RWPE2 (cell line): ENCODE data around the gene MIER2.

Experiments
- ATAC-seq: fragments of 200-7000 bp; cut with Tn5 transposase; 3 replicates; pipeline ENCODE4 v1.9.1; 2021; ENCODE audit warnings: low read depth
- DNase-seq: peaks from one replicate; pipeline ENCODE4 v3.0.0-alpha.2; 2020; ENCODE audit warnings: low spot score
- H3K27ac ChIP-seq: fragments of 450-650 bp; 2 replicates; pipeline ENCODE4 v1.5.1; 2017; ENCODE audit warnings: mild to moderate bottlenecking; ENCODE audit not compliant: poor library complexity, severe bottlenecking
- H3K27me3 ChIP-seq: fragments of 250-450 bp; sonication (Bioruptor Pico); 2 replicates; pipeline ENCODE4 v1.5.1; 2021; ENCODE audit warnings: mild to moderate bottlenecking, moderate library complexity; ENCODE audit not compliant: insufficient read depth, poor library complexity, severe bottlenecking
- H3K36me3 ChIP-seq: fragments of 250-450 bp; sonication (Bioruptor Pico); 2 replicates; pipeline ENCODE4 v1.5.1; 2020; ENCODE audit warnings: low read depth, mild to moderate bottlenecking, moderate library complexity
- H3K4me1 ChIP-seq: fragments of 250-450 bp; sonication (Bioruptor Pico); 2 replicates; pipeline ENCODE4 v1.5.1; 2021; ENCODE audit warnings: mild to moderate bottlenecking, moderate library complexity; ENCODE audit not compliant: insufficient read depth, poor library complexity, severe bottlenecking
- H3K4me3 ChIP-seq: fragments of 250-450 bp; sonication (Bioruptor Pico); 2 replicates; pipeline ENCODE4 v1.5.1; 2021; ENCODE audit warnings: mild to moderate bottlenecking, moderate library complexity; ENCODE audit not compliant: severe bottlenecking
- H3K9me3 ChIP-seq: fragments of 250-450 bp; sonication (Bioruptor Pico); 2 replicates; pipeline ENCODE4 v1.5.1; 2021; ENCODE audit warnings: mild to moderate bottlenecking, moderate library complexity; ENCODE audit not compliant: severe bottlenecking
- CTCF ChIP-seq: fragments of 450-650 bp; IDR thresholded peaks from one replicate; pipeline ENCODE4 v1.5.1; 2017; ENCODE audit warnings: mild to moderate bottlenecking, moderate library complexity; ENCODE audit not compliant: poor library complexity, severe bottlenecking

Gene MIER2

GRCh38 chr19:291006-291521, 53.5 kb downstream of the MIER2 start, which contains the start of gene PLPP2:
Gene PLPP2 (minus strand): TSS chr19:291403. CDS start chr19:291336, 67 bp downstream.
- no peak for ATAC-seq
- Histone ChIP-seq H3K27ac (peak within 1 kb of the TSS; percentile 74), H3K4me3 (peak within 1 kb of the TSS; percentile 51), H3K27me3 (peaks cover 19% of the 10 kb centered on the region), H3K36me3 (peaks cover 4% of the 10 kb centered on the region; the same call in 1 of the 2 replicates), H3K9me3 (no peaks in the 10 kb centered on the region), H3K4me1 (peaks cover 3% of the 10 kb centered on the region)
- TF ChIP-seq CTCF = no peak
- DNase-seq = peak; percentile 55

- no peak for TF ChIP-seq CTCF
- Histone ChIP-seq H3K36me3 (peaks cover 4% of the 10 kb centered on the region; the same call in 1 of the 2 replicates), H3K27ac (peak overlapping the region; percentile 74), H3K4me3 (peak overlapping the region; percentile 51), H3K4me1 (peaks cover 3% of the 10 kb centered on the region), H3K9me3 (no peaks in the 10 kb centered on the region), H3K27me3 (peaks cover 19% of the 10 kb centered on the region)
- ATAC-seq (peak; percentile 39), DNase-seq (peak; percentile 74)
Observed at GRCh38 chr19:290372-291005, 54.1 kb downstream of the MIER2 start.

GRCh38 chr19:289651-290371, 54.8 kb downstream of the MIER2 start:
- Histone ChIP-seq H3K27ac (peak overlapping the region; percentile 74), H3K27me3 (peaks cover 15% of the 10 kb centered on the region), H3K4me1 (peaks cover 3% of the 10 kb centered on the region), H3K9me3 (no peaks in the 10 kb centered on the region), H3K36me3 (peaks cover 4% of the 10 kb centered on the region; the same call in 1 of the 2 replicates), H3K4me3 (peak overlapping the region; percentile 51)
- TF ChIP-seq CTCF = no peak
- peak; percentile 70 for ATAC-seq
- peak; percentile 77 for DNase-seq

- no peak for TF ChIP-seq CTCF
- Histone ChIP-seq H3K27ac (peak overlapping the region; percentile 74), H3K4me3 (no peak overlapping the region), H3K4me1 (peaks cover 3% of the 10 kb centered on the region), H3K36me3 (peaks cover 6% of the 10 kb centered on the region; the same call in 1 of the 2 replicates), H3K27me3 (peaks cover 8% of the 10 kb centered on the region), H3K9me3 (no peaks in the 10 kb centered on the region)
- ATAC-seq = no peak
- DNase-seq = no peak
Observed at GRCh38 chr19:288911-289310, 55.7 kb downstream of the MIER2 start.
